HG02798 (cell line): ENCODE data around the gene MARK1.
"Not testable (repeated sequence)": the region's sequence is repeated elsewhere in the genome, so short reads cannot be mapped to it uniquely, and the experiment has no call there.

Source experiments
- ATAC-seq: cut with Tn5 transposase; IDR thresholded peaks from one replicate; pipeline ENCODE4 v1.9.1; 2021; ENCODE audit warnings: mild to moderate bottlenecking; ENCODE audit not compliant: unreplicated experiment, poor library complexity

Gene MARK1

GRCh38 chr1:220604926-220605325, 77.0 kb downstream of the MARK1 start:
- no peak for ATAC-seq

GRCh38 chr1:220605651-220606050, 77.7 kb downstream of the MARK1 start:
- ATAC-seq = not testable (repeated sequence)

DNA sequence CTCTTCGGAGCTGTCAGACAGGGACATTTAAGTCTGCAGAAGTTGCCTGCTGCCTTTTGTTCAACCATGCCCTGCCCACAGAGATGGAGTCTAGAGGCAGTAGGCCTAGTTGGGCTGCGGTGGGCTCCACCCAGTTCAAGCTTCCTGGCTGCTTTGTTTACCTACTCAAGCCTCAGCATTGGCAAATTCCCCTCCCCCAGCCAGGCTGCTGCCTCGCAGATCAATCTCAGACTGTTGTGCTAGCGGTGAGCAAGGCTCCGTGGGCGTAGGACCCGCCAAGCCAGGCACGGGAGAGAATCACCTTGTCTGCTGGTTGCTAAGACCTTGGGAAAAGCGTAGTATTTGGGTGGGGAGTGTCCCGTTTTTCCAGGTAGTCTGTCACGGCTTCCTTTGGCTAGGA, 83.2 kb downstream of the MARK1 start:
- ATAC-seq = not testable (repeated sequence)

DNA sequence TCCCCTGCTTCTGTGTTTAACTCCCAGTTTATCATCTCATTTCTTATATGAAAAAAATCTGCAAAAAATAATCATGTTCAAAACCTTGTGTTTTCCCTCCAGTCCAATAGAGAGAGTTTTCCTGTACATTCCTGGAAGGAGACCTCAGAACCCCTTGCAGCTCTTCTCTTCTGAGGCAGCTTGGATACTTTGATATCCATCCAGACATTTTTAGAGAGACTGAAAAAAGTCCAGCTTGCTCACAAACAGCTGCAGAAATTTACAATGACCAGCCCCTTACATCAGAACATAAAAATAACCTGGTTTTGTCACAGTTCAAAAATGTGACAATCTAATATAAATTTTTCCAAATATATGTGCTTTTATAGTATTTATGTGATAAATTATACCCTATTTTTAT, 88.9 kb downstream of the MARK1 start:
- no peak for ATAC-seq

- ATAC-seq = no peak
Observed at GRCh38 chr1:220628431-220628830, 100.5 kb downstream of the MARK1 start.

- no peak for ATAC-seq
Observed at GRCh38 chr1:220631238-220631815, 103.4 kb downstream of the MARK1 start.

DNA sequence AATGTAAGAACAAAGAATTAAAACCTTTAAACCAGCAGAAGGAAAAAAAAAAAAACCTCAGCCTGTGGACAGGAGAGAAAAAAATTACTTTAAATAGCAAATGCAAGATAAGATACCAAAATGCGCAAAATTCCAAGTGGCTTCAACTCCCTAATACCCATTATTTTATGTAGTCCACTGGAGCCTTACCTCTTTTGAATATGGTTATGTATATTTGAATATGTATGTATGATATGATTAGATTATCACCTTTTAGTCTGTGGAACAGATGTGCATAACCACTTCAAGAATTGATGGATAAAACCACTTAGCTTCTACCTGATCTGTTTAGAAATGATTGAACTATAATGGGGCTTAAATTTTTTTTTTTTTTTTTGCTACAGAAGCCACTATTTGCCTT, 109.8 kb downstream of the MARK1 start:
- ATAC-seq = no peak

DNA sequence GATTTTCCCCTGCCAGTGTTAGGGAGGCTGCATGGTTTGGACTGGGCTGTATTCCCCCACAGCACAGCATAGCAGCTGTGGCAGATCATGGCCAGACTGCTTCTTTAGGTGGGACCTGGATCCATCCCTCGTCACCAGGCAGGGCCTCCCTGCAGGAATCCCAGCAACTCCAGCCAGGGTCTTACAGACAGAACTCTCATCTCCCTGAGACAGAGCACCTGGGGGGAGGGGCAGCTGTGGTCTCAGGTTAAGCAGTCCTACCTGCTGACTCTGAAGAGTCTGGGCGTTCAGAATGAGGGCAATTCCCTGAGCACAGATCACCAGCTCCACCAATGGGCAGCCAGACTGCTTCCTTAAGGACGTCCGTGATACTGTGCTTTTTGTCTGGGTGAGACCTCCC, 114.3 kb downstream of the MARK1 start:
- ATAC-seq = no peak

DNA sequence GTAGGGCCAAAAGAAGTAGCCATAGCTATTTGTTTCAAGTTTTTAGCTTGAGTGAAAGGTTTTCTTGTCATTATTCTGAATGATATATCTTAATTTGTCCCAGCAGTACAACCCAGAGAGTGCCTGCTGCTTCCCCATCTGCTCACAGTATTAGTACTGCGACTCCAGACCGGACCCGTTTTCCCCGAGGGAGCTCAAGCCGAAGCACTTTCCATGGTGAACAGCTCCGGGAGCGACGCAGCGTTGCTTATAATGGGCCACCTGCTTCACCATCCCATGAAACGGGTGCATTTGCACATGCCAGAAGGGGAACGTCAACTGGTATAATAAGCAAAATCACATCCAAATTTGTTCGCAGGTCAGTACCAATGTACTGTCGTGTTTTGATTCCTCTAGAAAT, 125.1 kb downstream of the MARK1 start:
- ATAC-seq = no peak

GRCh38 chr1:220655509-220655908, 127.6 kb downstream of the MARK1 start:
- peak; percentile 89 for ATAC-seq

- ATAC-seq = peak; percentile 27
Observed at GRCh38 chr1:220655961-220656740, 128.2 kb downstream of the MARK1 start.

GRCh38 chr1:220666349-220666748, 138.4 kb downstream of the MARK1 start:
- no peak for ATAC-seq

- no peak for ATAC-seq
Observed at GRCh38 chr1:220669005-220669404, 141.1 kb downstream of the MARK1 start.

DNA sequence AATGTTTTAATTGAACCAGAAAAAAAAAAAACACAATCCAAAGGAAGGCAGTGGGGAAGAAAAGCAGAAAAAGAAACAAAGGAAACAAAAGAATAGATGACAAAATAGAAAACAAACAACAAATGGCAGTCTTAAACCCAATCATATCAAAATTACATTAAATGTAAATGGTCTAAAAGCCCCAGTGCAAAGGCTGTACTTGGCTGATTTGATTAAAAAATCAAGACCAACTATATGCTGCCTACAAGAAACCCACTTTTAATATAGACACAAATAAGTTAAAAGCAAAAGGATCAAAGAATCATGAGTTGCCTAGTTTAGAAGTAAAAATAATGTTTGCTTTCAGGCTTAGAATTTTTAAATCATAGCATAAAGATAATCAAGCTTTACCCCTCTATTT, 142.4 kb downstream of the MARK1 start:
- ATAC-seq = no peak

DNA sequence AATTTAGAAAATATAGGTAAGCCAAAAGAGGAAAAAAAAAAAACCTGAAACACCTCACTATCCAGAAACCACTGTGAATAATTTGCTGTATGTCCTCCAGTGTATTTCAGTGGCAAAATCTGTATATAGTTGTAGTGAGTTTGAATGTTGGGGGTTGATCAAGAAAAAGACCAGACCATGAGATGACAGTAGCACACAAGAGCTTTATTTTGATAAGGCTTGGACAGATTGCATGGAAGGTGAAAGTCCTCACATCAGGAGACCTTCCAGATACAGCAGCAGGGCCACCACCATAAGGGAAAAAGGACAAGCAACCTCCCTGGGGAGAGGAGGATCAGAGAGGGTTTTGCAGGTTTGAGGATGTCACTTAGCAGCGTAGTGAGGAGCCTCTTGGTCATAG, 146.0 kb downstream of the MARK1 start:
- no peak for ATAC-seq

- no peak for ATAC-seq
Observed at GRCh38 chr1:220677251-220677650, 149.3 kb downstream of the MARK1 start.

DNA sequence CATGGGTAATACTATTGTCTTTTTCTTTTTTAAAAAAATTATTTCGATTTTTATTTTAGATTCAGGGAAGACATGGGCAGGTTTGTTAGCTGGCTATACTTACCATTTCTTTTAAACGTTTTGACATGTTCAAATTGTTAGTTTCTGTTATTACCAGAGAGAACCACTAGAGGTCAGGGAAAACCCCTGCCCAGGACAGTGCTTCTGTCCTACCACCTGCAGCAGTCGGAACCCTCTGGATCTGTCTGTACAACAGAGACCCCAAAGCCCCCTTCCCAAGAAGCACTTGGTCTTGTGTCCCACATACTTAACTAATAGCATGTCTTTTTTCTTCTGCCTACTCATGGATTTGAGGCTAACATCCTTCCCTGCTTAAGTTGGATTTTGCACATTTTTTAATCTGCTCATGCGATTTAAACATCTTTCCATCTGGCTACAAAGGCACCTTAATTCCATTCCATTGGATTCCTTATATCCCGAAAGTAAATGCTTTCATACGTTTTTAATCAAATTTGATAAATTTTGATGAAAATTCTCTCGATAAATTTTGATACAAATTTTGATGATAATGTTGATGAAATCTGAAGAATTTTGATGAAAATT, 152.2 kb downstream of the MARK1 start:
- peak; percentile 97 for ATAC-seq

DNA sequence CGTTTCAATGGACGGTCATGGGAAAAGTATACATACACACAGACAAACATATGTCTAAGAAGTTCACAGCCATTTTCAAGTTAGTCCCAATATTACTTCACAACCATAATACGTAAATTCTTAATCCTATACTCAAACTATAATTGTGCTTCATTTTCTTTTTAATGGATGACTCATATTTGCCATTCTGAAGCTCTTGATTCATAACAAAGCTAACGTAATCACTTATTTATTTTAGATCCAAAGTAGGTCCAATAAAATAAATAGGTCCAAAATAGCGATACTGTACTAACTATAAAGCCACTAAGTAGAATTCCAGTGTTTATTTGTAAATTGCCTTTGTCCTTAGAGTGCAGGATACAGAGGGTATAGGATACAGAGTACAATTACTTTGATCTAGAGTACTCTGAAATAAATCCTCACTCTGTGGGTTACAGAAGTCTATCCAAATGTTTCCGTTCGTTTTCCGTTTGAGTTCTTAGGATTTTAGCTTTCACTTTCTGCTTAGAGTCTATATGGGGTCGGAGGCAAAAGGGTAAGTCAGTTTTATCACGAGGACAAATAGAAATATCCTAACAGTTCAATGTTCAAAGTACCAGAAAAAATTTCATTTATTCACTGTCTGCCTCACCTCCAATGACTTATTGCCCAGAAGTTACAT, 153.4 kb downstream of the MARK1 start:
- ATAC-seq = no peak

DNA sequence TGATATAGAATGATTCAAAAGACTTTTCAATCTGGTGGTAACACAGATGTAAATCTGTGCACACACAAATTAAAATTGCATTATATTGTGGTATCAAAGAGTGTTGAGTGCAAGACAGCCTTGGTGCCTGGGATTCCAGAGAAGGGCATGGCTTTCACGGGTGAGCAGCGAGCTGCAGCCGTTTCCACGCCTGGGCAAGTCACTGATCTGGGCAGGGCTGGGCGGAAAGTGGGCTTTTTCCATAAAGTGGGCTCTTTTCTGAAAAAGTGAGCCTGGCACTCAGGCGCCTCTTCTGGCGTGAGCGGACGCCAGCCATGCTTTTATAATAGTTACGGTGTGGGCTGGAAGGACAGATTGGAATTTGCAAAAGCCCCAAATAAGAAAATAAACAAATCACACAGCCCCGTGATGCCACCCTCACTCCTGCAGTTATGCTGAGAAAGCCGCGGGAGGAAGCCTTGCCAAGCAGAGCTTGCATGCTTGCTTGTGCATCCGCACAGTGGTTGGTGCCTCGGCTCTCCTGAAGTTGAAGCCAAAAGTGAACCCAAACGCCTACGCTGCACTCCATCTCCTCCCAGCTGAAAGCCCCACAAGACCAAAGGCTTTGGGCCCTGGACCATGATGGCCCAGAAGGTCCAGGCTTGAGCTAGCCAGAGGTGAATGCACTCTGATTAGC, 155.1 kb downstream of the MARK1 start:
- ATAC-seq = no peak

GRCh38 chr1:220683716-220684115, 155.8 kb downstream of the MARK1 start:
- ATAC-seq = not testable (repeated sequence)

GRCh38 chr1:220684890-220685289, 157.0 kb downstream of the MARK1 start:
- no peak for ATAC-seq
